GM06990 (cell line): Measurements from ENCODE around the gene NINJ1.
A peak's percentile ranks its signal among the peaks of the same experiment; 100 is the strongest.

Source experiments
- DNase-seq: peaks from one replicate; pipeline ENCODE4 v3.0.0-alpha.2; 2011; ENCODE audit not compliant: insufficient read length; ENCODE audit errors: extremely low read depth
- H3K27me3 ChIP-seq: replicated peaks from 2 replicates; pipeline ENCODE4 v1.6.0; 2011; ENCODE audit warnings: low read length; ENCODE audit not compliant: control insufficient read depth, insufficient read depth
- H3K36me3 ChIP-seq: 2 replicates; pipeline ENCODE4 v1.5.1; 2011; ENCODE audit warnings: low read length; ENCODE audit not compliant: control insufficient read depth, insufficient read depth
- H3K4me3 ChIP-seq: replicated peaks from 2 replicates; pipeline ENCODE4 v1.5.1; 2011; ENCODE audit warnings: low read depth, mild to moderate bottlenecking, control low read depth, low read length
- CTCF ChIP-seq: IDR thresholded peaks from 2 replicates; pipeline ENCODE4 v1.5.1; 2011; ENCODE audit warnings: low read length, control low read depth, mild to moderate bottlenecking, inconsistent platforms; ENCODE audit not compliant: insufficient read depth, poor library complexity, severe bottlenecking

Gene NINJ1

GRCh38 chr9:93166699-93167098, 32.6 kb upstream of the NINJ1 start:
- DNase-seq = no peak
- Histone ChIP-seq H3K4me3 (no peak overlapping the region), H3K27me3 (no peaks in the 10 kb centered on the region), H3K36me3 (no peaks in the 10 kb centered on the region)
- no peak for TF ChIP-seq CTCF

GRCh38 chr9:93164085-93164484, 30.0 kb upstream of the NINJ1 start:
- DNase-seq = no peak
- TF ChIP-seq CTCF = no peak
- Histone ChIP-seq H3K36me3 (no peaks in the 10 kb centered on the region), H3K27me3 (no peaks in the 10 kb centered on the region), H3K4me3 (no peak overlapping the region)

GRCh38 chr9:93161786-93162562, 27.9 kb upstream of the NINJ1 start:
- H3K36me3 ChIP-seq = no peaks in the 10 kb centered on the region
- no peak overlapping the region for H3K4me3 ChIP-seq
- no peaks in the 10 kb centered on the region for H3K27me3 ChIP-seq
- no peak for DNase-seq
- no peak for TF ChIP-seq CTCF

GRCh38 chr9:93159601-93160471, 25.8 kb upstream of the NINJ1 start:
- H3K36me3 ChIP-seq = no peaks in the 10 kb centered on the region
- H3K27me3 ChIP-seq = no peaks in the 10 kb centered on the region
- peak; percentile 75 for DNase-seq
- H3K4me3 ChIP-seq = no peak overlapping the region
- peak; percentile 100 for TF ChIP-seq CTCF

GRCh38 chr9:93156475-93157008, 22.5 kb upstream of the NINJ1 start:
- TF ChIP-seq CTCF = no peak
- DNase-seq = peak; percentile 70
- no peaks in the 10 kb centered on the region for H3K36me3 ChIP-seq
- H3K27me3 ChIP-seq = no peaks in the 10 kb centered on the region
- no peak overlapping the region for H3K4me3 ChIP-seq
